UCSD-AML1 (cell line): Measurements from ENCODE around the gene GLIPR1.
"Not testable (repeated sequence)": the region's sequence is repeated elsewhere in the genome, so short reads cannot be mapped to it uniquely, and the experiment has no call there.

Experiments
- DNase-seq: peaks from one replicate; lab custom pipeline; 2025; ENCODE audit not compliant: unreplicated experiment; lab: John Stamatoyannopoulos, UW

The GLIPR1 gene

DNA sequence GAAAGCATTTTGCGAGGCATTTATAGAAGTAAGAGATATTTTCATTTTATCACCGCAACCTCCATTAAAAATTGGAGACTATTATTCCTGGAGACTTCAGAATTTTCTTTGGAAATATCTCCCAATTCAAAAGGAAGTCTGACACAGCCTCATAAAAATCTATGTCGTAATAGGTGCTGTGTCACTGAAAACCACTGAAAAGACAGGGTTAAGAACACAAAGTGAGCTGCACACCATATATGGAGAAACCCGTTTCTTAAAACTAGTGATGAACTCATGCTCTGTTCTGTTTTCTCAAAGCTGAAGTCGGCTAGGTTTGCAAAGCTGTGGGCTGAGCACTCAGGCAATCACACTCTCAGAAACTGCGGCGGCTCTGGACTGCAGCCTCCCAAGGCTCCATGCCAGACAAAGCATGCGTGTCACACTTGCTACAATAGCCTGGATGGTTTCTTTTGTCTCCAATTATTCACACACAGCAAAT lies at the start of gene GLIPR1:
GLIPR1 (plus strand) TSS at position 287 of the 481 bp plus-strand sequence; CDS start at position 413, 126 bp downstream.
- DNase-seq = peak; percentile 30

DNA sequence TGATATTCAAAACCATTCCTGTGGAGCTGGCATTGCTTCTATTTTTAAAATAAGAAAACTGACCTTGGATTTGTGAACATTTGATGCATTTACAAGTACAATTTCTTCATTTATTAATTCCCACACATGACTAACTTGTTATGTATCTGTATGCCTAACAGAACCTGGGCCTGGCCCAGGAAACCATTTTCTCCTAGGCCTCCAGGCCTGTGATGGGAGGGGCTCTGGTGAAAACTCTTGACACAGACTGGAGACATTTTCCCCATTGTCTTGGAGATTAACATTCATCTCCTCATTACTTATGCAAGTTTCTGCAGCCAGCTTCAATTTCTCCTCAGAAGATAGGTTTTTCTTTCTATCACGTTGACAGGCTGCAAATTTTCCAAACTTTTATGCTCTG lies 47.6 kb upstream of the GLIPR1 start:
- no peak for DNase-seq

DNA sequence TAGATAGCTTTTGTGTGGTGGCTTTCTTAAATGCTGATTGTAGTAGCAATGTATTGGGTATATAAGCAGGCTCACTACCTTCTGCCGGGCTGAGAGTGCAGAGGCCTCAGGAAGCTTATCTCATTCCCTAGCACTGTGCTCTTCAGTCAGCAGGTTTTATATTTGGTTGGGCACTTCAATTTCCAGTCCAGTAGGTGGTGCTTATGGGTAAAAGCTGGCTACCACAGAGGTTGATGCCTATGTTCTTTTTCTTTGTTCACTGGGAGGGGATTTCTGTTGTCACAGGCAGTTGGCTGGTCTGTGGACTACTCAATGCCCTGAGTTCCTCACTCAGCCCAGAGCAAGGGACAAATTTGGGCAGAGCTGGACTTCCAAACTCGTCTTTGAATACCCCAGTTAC lies 43.0 kb upstream of the GLIPR1 start:
- peak; percentile 14 for DNase-seq

DNA sequence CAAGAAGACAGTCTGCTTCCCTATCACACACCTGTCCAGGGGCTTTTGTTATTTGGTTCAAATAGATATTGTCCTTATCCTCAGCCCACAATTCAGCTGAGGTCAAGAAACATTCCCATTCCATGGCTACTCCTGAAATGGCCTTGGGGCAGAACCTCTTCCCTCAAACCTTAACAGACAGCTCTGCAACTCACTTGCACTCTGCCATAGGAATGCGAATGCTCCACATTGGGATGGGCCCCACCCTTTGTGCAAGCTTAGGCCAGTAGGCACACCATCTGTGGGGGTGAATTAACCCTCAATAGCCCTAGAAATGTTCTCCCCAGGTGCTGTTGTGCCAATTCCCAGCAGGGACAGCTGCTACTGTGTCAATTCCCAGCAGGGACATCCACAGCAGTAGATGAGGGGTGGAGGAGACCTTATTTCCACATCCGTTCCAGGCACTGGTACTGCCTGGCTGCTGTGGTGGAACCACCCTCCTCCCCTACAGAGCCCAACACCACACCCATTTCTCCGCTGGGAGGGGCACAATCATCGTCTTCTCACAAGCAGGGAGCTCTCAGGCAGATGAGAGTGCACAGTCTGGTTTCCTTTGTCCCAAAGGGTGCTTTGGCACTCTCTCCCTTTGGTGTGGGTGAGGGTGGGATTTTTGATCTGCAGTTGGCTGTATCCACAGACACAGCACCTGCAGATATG lies 42.3 kb upstream of the GLIPR1 start:
- DNase-seq = no peak

DNA sequence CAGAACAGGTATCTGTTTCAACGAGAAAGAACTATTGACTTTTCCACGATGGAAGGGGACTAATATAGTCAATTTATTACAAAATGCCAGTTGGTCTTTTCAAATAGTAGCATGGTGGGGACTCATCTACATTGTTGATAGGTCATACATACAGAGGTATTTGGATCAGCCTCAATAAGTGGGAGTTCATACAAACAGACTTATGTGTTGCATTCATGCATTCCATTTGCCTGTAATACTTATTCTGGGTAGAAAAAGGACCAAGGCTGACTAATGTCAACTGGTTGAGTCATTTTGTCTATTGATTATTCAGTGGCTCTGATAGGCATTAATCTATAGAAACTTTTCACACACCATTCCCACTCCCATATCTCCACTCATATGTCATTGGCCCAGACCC lies 41.5 kb upstream of the GLIPR1 start:
- no peak for DNase-seq

DNA sequence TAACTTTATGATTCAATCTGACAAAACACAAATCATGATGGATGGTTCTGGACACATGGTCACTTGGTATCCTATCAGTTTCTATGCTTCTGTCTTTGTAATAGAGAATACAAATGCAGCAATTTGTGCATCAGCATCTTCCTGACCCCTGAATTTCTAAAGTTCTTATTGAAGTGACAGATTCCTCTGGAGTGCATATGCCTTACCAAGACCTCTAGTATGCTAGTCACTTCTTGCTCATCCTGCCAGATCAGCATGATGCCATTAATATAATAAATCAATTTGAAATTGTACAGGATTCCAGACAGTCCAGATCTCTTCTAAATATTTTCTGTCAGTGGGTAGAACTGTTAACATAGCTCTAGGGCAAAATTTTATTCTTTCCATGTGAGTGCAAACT lies 40.6 kb upstream of the GLIPR1 start:
- DNase-seq = no peak

DNA sequence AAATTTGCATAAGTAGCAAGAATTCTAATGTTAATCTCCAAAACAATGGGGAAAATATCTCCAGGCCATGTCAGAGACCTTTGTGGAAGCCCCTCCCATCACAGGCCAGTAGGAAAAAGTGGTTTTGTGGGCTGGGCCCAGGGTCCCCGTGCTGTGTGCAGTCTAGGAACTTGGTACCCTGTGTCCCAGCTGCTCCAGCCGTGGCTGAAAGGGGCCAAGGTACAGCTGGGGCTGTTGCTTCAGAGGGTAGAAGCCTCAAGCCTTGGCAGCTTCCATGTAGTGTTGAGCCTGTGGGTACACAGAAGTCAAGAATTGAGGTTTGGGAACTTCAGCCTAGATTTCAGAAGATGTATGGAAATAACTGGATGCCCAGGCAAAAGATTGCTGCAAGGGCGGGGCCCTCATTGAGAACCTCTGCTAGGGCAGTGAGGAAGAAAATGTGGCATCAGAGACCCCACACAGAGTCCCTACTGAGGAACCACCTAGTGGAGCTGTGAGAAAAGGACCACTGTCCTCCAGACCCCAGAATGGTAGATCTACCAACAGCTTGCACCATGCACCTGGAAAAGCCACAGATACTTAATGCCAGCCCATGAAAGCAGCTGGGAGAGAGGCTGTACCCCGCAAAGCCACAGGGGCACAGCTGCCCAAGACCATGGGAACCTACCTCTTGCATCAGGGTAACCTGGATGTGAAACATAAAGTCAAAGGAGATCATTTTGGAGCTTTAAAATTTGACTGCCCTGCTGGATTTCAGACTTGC lies 38.7 kb upstream of the GLIPR1 start:
- not testable (repeated sequence) for DNase-seq

DNA sequence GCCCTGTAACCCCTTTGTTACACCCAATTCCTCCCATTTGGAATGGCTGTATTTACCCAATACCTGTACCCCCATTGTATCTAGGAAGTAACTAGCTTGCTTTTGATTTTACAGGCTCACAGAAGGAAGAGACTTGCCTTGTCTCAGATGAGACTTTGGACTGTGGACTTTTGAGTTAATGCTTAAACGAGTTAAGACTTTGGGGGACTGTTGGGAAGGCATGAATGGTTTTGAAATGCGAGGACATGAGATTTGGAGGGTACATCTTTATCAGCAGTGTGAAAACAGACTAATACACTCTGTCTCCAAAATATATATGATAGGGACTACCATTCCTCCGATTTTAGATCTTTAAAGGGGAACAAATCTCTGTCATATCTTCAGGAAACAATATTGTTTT lies 38.1 kb upstream of the GLIPR1 start:
- DNase-seq = not testable (repeated sequence)

DNA sequence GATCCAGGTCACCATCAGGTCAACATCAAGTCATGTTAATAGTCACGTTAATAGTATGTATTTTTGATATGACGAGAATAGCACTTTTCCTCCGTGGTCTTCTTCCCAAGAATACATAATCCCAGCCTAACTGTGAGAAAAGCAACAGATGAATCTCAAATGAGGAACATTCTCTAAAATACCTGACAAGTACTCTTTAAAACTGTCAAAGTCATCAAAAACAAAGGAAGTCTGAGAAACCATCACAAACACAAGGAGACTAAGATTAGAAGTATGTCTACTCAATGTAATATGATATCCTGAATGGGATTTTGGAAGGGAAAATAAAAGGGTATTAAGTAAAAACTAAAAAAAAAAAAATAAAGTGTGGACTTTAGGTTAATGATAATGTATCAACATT lies 36.8 kb upstream of the GLIPR1 start:
- no peak for DNase-seq

DNA sequence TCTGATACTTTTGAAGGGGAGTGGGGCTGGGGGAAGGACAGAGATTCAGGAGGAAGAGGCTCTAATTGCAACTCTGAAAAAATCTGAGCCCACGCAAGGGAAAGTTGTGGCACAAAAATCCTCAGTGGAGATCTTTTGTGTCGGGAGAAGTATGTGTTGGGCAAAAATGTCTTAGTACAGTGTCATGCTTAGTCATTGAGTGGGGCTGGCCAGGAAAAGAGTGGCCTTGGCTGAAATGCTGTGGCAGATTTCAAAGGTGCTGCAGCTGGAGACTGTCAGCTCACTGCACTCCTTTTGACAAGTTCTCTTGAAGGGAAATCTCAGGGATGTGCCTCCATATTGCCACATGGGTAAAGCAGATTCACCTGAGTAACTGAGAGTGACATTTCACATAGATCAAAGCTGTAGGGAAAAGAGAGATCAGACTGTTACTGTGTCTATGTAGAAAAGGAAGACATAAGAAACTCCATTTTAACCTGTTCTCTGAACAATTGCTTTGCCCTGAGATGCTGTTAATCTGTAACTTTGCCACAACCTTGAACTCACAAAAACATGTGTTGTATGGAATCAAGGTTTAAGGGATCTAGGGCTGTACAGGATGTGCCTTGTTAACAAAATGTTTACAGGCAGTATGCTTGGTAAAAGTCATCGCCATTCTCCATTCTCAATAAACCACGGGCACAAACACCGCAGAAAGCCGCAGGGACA lies 36.0 kb upstream of the GLIPR1 start:
- DNase-seq = peak; percentile 20

DNA sequence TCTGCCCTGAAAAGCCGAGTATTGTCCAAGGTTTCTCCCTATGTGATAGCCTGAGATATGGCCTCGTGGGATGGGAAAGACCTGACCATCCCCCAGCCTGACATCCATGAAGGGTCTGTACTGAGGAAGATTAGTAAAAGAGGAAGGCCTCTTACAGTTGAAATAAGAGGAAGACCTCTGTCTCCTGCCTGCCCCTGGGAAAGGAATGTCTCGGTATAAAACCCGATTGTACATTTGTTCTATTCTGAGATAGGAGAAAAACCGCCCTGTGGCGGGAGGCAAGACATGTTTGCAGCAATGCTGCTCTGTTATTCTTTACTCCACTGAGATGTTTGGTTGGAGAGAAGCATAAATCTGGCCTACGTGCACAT lies 35.4 kb upstream of the GLIPR1 start:
- DNase-seq = peak; percentile 9

DNA sequence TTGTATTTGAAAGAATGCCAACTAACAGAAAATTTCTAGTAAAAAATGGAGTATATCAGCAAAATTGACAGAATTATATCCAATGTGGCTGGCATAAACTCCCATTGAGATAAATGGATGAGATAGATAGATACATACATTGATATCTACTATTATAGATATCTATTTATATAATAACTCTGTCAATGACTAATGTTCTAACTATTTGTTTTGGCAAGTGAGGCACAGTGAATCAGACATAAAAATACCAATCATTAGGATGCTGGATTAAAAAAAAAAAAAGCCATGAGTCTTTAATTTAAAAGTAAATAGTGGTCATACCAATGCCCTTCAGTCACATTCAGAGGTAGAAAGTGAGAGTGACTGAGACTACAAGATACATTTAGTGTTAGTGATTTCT lies 33.7 kb upstream of the GLIPR1 start:
- no peak for DNase-seq

DNA sequence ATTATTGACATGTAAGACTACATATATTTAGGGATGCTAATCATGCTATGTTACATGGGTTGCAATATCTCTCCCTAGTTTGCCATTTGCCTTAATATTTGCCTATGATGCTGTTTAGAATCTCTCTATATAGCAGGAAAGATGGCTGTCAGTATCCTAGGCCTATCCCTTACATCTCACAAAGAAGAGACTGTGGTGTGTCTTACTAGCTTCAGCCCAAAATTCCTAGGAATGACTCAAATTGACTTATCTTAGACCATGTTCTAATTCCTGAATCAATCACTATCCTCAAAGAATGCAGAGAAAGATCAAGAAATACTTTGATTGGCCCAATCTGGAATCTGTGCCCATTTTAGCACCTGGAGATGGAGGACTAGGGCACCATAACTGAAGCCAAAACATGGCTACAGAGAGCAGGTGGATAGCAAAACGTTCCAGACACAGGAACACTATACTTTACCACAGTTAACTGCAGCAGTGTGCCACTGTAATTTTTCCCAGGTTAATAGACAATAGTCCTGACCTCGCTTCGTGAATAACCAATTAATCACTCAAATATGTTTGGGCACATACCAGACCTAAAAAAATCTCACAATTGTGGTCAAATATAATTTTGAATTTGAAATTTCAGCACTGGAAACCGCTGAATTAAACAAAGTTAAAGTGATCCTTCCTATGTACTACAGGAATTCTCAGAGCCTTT lies 32.7 kb upstream of the GLIPR1 start:
- DNase-seq = no peak

DNA sequence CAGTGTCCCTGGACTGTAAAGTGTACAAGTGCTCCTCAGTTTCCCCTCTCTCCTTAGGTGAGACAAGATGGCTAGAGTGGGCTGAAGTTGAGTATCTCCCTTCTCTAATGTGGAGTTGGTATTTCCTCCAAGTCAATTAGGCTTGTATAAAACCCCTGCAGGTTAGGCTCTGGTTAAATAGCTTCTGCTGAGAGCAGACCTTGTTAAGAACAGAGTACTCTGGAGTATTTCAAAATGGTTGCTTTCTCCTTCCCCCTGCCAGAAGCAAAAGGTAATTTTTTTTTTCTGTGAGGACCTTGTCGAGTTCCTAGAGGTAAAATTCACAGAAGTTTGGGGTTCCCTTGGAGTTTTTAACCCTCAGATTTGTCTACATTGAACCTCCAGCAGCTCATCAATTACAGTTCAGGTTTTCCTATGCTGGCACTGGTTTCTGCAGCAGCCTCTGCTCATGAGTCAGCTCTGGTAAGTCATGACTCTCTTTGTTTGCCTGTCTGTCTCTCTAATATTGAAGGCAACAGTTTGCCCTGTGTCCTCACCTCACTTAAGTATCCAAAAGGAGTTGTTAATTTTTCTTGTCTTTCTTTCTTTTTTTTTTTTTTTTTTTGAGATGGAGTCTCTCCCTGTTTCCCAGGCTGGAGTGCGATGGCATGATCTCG lies 27.8 kb upstream of the GLIPR1 start:
- no peak for DNase-seq

DNA sequence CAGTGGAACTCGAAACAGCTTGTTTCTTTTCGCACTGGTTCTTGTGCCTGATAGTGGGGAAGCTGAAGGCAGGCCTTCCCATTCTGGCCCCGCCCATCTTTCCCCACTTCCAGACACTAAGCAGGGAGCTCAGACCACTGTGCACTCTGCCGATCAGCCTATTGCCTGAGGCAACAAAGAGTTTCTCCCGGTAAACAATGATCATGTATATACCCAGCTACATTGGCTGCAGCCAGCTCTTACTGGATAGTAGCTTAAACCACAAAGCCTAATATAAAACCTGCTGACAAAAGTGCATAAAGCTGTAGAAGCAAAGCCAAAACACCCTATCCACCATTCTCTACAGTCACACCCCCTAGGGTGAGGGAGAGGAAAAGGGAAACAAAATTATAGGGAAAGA lies 24.7 kb upstream of the GLIPR1 start:
- no peak for DNase-seq

DNA sequence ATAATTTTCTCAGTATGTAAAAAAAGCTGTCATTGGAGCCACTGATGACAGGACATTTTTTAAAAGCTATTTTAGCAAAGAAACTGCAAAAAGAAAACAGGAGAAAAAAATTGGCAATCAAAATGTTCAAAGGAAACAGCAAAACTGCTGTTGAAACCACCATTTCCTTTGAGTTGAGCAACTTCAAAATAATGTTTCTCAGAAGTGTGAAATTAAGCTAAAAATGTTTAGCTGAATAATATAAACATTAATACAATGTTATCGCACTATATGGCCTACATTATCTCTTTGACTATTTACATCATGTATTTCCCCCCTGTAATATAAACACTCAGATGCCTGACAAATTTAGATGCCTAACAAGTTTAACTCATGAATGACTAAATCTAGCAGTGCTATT lies 23.4 kb upstream of the GLIPR1 start:
- no peak for DNase-seq

DNA sequence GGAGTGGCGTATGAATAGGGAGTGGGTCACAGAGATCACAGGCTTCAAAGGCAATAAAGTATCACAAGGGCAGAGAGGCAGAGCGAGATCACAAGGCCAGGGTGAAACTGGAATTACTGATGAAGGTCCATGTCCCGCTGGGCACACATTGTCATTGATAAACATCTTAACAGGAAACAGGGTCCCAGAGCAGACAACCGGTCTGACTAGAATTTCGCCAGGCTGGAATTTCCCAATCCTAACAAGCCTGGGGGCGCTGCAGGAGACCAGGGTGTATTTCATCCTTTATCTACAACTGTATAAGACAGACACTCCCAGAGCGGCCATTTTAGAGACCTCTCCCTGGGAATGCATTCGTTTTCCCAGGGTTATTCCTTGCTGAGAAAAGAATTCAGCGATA lies 22.7 kb upstream of the GLIPR1 start:
- DNase-seq = not testable (repeated sequence)

DNA sequence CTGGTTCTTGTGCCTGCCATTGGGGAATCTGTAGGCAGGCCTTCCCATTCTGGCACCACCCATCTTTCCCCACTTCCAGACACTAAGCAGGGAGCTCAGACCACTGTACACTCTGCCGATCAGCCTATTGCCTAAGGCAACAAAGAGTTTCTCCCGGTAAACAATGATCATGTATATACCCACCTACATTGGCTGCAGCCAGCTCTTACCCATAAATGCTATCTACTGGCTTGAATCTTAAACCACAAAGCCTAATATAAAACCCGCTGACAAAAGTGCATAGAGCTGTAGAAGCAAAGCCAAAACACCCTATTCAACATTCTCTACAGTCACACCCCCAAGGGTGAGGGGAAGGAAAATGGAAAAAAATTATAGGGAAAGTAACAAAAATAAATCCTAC lies 20.8 kb upstream of the GLIPR1 start:
- no peak for DNase-seq

DNA sequence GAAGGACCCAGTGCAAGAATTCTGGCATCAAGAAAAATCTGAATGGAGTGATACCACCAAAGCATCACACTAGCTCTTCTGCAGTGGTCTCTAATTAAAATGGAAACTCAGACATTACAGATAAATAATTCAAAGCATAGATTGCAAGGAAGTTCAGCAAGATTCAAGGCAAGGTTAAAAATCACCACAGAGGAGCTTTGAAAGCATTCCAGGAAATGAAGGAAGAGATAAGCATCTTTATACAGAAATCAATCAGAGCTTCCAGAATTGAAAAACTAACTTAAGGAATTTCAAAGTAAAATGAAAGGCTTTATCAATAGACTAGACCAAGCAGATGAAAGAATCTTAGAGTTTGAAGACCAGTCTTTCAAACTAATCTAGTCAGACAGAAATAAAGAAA lies 20.4 kb upstream of the GLIPR1 start:
- no peak for DNase-seq

DNA sequence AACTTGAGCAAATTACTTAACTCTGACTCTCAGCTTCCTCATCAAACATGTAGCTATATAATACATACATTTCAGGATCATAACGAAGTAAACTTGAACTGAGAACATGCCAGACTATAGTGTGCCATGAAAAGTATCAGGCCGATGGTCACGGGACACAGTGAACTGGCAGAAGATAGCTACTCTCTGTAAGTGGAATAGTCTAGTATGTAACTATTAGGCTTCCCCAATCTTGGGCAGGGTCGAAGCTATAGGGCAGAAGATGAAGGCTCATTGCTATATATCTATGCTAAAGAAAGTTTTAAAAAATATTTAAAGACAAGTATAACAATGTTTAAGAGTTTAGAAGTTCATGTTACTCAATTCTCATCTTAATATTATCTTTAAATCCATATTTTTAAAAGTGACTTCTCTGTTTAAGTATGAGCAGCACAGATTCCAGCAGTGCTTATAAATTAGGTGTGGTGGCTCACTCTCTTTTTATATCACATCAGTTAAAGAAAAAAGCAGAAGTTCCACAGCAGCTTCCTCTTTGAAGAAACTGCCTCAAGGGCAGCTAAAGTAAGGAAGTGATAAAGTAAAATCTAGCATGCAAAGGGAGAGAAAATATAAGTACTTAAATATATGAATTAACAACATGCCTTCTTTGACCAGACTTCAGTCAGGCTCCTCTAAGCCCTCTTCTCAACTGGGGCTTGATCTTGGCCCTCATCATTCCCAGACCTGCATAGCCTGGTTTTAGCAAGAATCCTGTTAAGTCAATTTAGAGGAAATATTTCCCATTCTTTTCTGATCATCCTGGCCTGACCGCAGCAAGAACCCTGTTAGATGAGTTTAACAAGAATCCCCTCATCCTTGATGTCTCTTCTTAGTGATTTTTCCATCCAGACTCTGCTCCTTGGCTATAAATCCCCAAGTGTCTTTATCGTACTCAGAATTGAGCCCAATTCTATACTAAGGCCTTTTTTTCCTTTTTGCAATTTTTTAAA lies 8.4 kb upstream of the GLIPR1 start:
- DNase-seq = peak; percentile 14
